Endodermal cell (in vitro differentiated cells): ENCODE measurements around the gene EXOC1. TPM values are rescaled to one million over a fixed set of nuclear protein-coding genes. Genes with fewer than 3 reads are reported as not detected.

Experiments used
- DNase-seq: peaks from one replicate; pipeline ENCODE4 v3.0.0-alpha.2; 2017
- H3K27ac ChIP-seq: 2 replicates; pipeline ENCODE4 v1.5.1; 2013; ENCODE audit warnings: mild to moderate bottlenecking, low read depth, low read length, moderate library complexity
- H3K27me3 ChIP-seq: 2 replicates; pipeline ENCODE4 v1.6.1; 2013; ENCODE audit warnings: mild to moderate bottlenecking, low read length, moderate library complexity; ENCODE audit not compliant: insufficient read depth, control insufficient read depth, poor library complexity, severe bottlenecking
- H3K36me3 ChIP-seq: 2 replicates; pipeline ENCODE4 v1.7.0; 2013; ENCODE audit warnings: mild to moderate bottlenecking, low read length, moderate library complexity; ENCODE audit not compliant: control insufficient read depth, insufficient read depth
- H3K4me1 ChIP-seq: one replicate; pipeline ENCODE4 v1.7.0; 2013; ENCODE audit warnings: low read length; ENCODE audit not compliant: control insufficient read depth, insufficient read depth
- H3K4me3 ChIP-seq: 2 replicates; pipeline ENCODE4 v1.5.1; 2013; ENCODE audit warnings: mild to moderate bottlenecking, low read length, moderate library complexity
- H3K9ac ChIP-seq: 2 replicates; pipeline ENCODE4 v1.6.1; 2013; ENCODE audit warnings: mild to moderate bottlenecking, low read length, moderate library complexity; ENCODE audit not compliant: poor library complexity, severe bottlenecking; ENCODE audit errors: extremely low read depth
- H3K9me3 ChIP-seq: 2 replicates; pipeline ENCODE4 v1.6.1; 2013; ENCODE audit warnings: mild to moderate bottlenecking, low read length, moderate library complexity; ENCODE audit not compliant: control insufficient read depth
- H3K27ac Mint-ChIP-seq: 2 replicates; pipeline ENCODE4 v1.8.0; 2020; ENCODE audit warnings: mixed read lengths
- H3K27me3 Mint-ChIP-seq: 2 replicates; pipeline ENCODE4 v1.8.0; 2021; ENCODE audit warnings: mild to moderate bottlenecking, mixed read lengths; ENCODE audit not compliant: insufficient read depth
- H3K36me3 Mint-ChIP-seq: 2 replicates; pipeline ENCODE4 v1.8.0; 2020; ENCODE audit warnings: low read depth, mixed read lengths
- H3K4me1 Mint-ChIP-seq: 2 replicates; pipeline ENCODE4 v1.8.0; 2020; ENCODE audit warnings: mixed read lengths
- H3K4me3 Mint-ChIP-seq: 2 replicates; pipeline ENCODE4 v1.8.0; 2020; ENCODE audit warnings: mild to moderate bottlenecking, moderate library complexity, mixed read lengths
- H3K9me3 Mint-ChIP-seq: 2 replicates; pipeline ENCODE4 v1.8.0; 2020; ENCODE audit warnings: mild to moderate bottlenecking, mixed read lengths
- CTCF ChIP-seq: fragments of 200-600 bp; sonication (generic); conservative IDR thresholded peaks from 2 replicates; pipeline ENCODE4 v1.5.0; 2021; ENCODE audit warnings: antibody characterized with exemption, mild to moderate bottlenecking
- whole genome bisulfite sequencing, 2 experiments: methylation state at CpG; one replicate each; pipeline versions ENCODE4 v1.1.5 to v1.1.7; 2013; ENCODE audit warnings: missing lambda C conversion rate in 2 of 2, mixed read lengths in 1 of 2; ENCODE audit not compliant: insufficient coverage in 1 of 2, insufficient read length in 1 of 2; 5-methylcytosine and 5-hydroxymethylcytosine counted together
- total RNA-seq, 2 donors: library from RNA; stranded (reverse); fragmentation: NEBNext Ultra II Directional in 1 of 2; extraction: Animal tissue kit (Norgen Biotek cat#: 25700) in 1 of 2; gene quantifications; 2 replicates in 1 of 2; 3 replicates in 1 of 2; pipeline ENCODE4 v1.2.1, GENCODE V29; 2021

The EXOC1 gene
- total RNA-seq, 2 donors from 2014 or later: 26.5 to 26.9 TPM

- H3K36me3 Mint-ChIP-seq: peaks cover 16% of the 10 kb centered on the region
- no peak overlapping the region for H3K4me3 ChIP-seq
- no peaks in the 10 kb centered on the region for H3K27me3 ChIP-seq
- no peak overlapping the region for H3K9ac ChIP-seq
- H3K36me3 ChIP-seq: peaks cover 43% of the 10 kb centered on the region
- no peaks in the 10 kb centered on the region for H3K4me1 ChIP-seq
- H3K9me3 Mint-ChIP-seq: no peaks in the 10 kb centered on the region
- no peak overlapping the region for H3K4me3 Mint-ChIP-seq
- DNase-seq: no peak
- no peak overlapping the region for H3K27ac ChIP-seq
- H3K4me1 Mint-ChIP-seq: peaks cover 4% of the 10 kb centered on the region
- H3K27me3 Mint-ChIP-seq: no peaks in the 10 kb centered on the region
- H3K27ac Mint-ChIP-seq: no peak overlapping the region
- no peaks in the 10 kb centered on the region for H3K9me3 ChIP-seq
- 100% methylated on average over 1 to 2 of the region's 2 CpGs for WGBS, 2 experiments
- TF ChIP-seq CTCF: no peak
These were observed 6.3 kb downstream of the EXOC1 start for GRCh38 chr4:55859711-55860110.

GRCh38 chr4:55864577-55865223 lies 11.3 kb downstream of the EXOC1 start:
- Histone ChIP-seq H3K27me3 (no peaks in the 10 kb centered on the region), H3K27ac (no peak overlapping the region), H3K36me3 (peaks cover 50% of the 10 kb centered on the region), H3K4me3 (no peak overlapping the region), H3K9me3 (no peaks in the 10 kb centered on the region), H3K9ac (no peak overlapping the region), H3K4me1 (no peaks in the 10 kb centered on the region)
- no peak for DNase-seq
- WGBS, 2 experiments: 100% methylated on average over 1 of the region's 1 CpG; no CpG with 5 or more reads in 1 of the 2 experiments
- H3K27me3 Mint-ChIP-seq: no peaks in the 10 kb centered on the region
- peaks cover 23% of the 10 kb centered on the region for H3K36me3 Mint-ChIP-seq
- no peaks in the 10 kb centered on the region for H3K4me1 Mint-ChIP-seq
- no peaks in the 10 kb centered on the region for H3K9me3 Mint-ChIP-seq
- H3K27ac Mint-ChIP-seq: no peak overlapping the region
- TF ChIP-seq CTCF: no peak
- no peak overlapping the region for H3K4me3 Mint-ChIP-seq

GRCh38 chr4:55865228-55865806 lies 11.9 kb downstream of the EXOC1 start:
- Mint-ChIP-seq H3K9me3 (no peaks in the 10 kb centered on the region), H3K27me3 (no peaks in the 10 kb centered on the region), H3K4me1 (no peaks in the 10 kb centered on the region), H3K27ac (peak overlapping the region; percentile 13), H3K36me3 (peaks cover 25% of the 10 kb centered on the region), H3K4me3 (no peak overlapping the region)
- Histone ChIP-seq H3K4me3 (no peak overlapping the region), H3K9me3 (no peaks in the 10 kb centered on the region), H3K9ac (no peak overlapping the region), H3K36me3 (peaks cover 55% of the 10 kb centered on the region), H3K4me1 (no peaks in the 10 kb centered on the region), H3K27ac (no peak overlapping the region), H3K27me3 (no peaks in the 10 kb centered on the region)
- TF ChIP-seq CTCF: no peak
- 97 to 100% methylated on average over 2 of the region's 2 CpGs for WGBS, 2 experiments
- no peak for DNase-seq
